Osteoblast (primary cell): ENCODE data around the gene LILRA2. TPM values are rescaled to one million over a fixed set of nuclear protein-coding genes. Genes with fewer than 3 reads are reported as not detected.

Experiments
- DNase-seq: peaks from one replicate; pipeline ENCODE4 v3.0.0; 2011; ENCODE audit warnings: low spot score, mixed read lengths; ENCODE audit not compliant: insufficient read length; ENCODE audit errors: missing footprints
- H2AFZ ChIP-seq: 2 replicates; pipeline ENCODE4 v1.6.0; 2011; ENCODE audit warnings: mild to moderate bottlenecking, low read length
- H3K27ac ChIP-seq: 2 replicates; pipeline ENCODE4 v1.5.1; 2011; ENCODE audit warnings: mild to moderate bottlenecking, low read depth, low read length, moderate library complexity
- H3K27me3 ChIP-seq: 2 replicates; pipeline ENCODE4 v1.6.0; 2012; ENCODE audit warnings: mild to moderate bottlenecking, control low read depth, inconsistent platforms, low read length, moderate library complexity; ENCODE audit not compliant: insufficient read depth
- H3K36me3 ChIP-seq: 2 replicates; pipeline ENCODE4 v1.5.1; 2011; ENCODE audit warnings: mild to moderate bottlenecking, low read length, control low read depth, moderate library complexity; ENCODE audit not compliant: insufficient read depth
- H3K4me1 ChIP-seq: 2 replicates; pipeline ENCODE4 v1.5.1; 2011; ENCODE audit warnings: mild to moderate bottlenecking, low read length, control low read depth, moderate library complexity; ENCODE audit not compliant: insufficient read depth
- H3K4me2 ChIP-seq: 2 replicates; pipeline ENCODE4 v1.6.0; 2011; ENCODE audit warnings: mild to moderate bottlenecking, low read length; ENCODE audit not compliant: insufficient read depth
- H3K4me3 ChIP-seq: fragments of 200-600 bp; sonication (generic); 3 replicates; pipeline ENCODE4 v1.5.1; 2012; ENCODE audit warnings: mild to moderate bottlenecking, low read length, inconsistent platforms; ENCODE audit not compliant: insufficient read depth
- H3K79me2 ChIP-seq: 2 replicates; pipeline ENCODE4 v1.6.0; 2012; ENCODE audit warnings: mild to moderate bottlenecking, low read length, control low read depth, inconsistent platforms; ENCODE audit not compliant: insufficient read depth
- H3K9me3 ChIP-seq: 2 replicates; pipeline ENCODE4 v1.5.1; 2011; ENCODE audit warnings: low read depth, low read length, control low read depth
- H4K20me1 ChIP-seq: 2 replicates; pipeline ENCODE4 v1.6.0; 2012; ENCODE audit warnings: mild to moderate bottlenecking, low read length, control low read depth; ENCODE audit not compliant: insufficient read depth
- CTCF ChIP-seq: IDR thresholded peaks from 2 replicates; pipeline ENCODE4 v1.5.1; 2011; ENCODE audit warnings: mild to moderate bottlenecking, low read depth, low read length, moderate library complexity; ENCODE audit errors: extremely low read depth
- total RNA-seq: library from RNA; depleted of rRNA; stranded (reverse); fragments of >200 nt; gene quantifications from 2 replicates; pipeline ENCODE4 v1.2.3, GENCODE V29; 2012

LILRA2 gene
- total RNA-seq, result not detected in 2 replicates

GRCh38 chr19:54573330-54573872 lies at the start of gene LILRA2:
LILRA2 (plus strand) TSS chr19:54573790; CDS start chr19:54573879, 89 bp downstream.
- DNase-seq, result no peak

GRCh38 chr19:54525636-54526035 lies 48.0 kb upstream of the LILRA2 start:
- H3K36me3 ChIP-seq, result no peaks in the 10 kb centered on the region
- H3K4me2 ChIP-seq, result no peak overlapping the region
- no peaks in the 10 kb centered on the region for H3K4me1 ChIP-seq
- H4K20me1 ChIP-seq, result no peaks in the 10 kb centered on the region
- H3K27me3 ChIP-seq, result no peaks in the 10 kb centered on the region
- TF ChIP-seq CTCF, result no peak
- H2AFZ ChIP-seq, result no peak overlapping the region
- H3K4me3 ChIP-seq, result no peak overlapping the region
- no peak overlapping the region for H3K27ac ChIP-seq
- no peaks in the 10 kb centered on the region for H3K9me3 ChIP-seq
- DNase-seq, result no peak
- H3K79me2 ChIP-seq, result no peaks in the 10 kb centered on the region

More at GRCh38 chr19:54573330-54573872, at the start of gene LILRA2:
- no peak within 1 kb of the TSS for H3K4me3 ChIP-seq
- no peak within 1 kb of the TSS for H3K4me2 ChIP-seq
- H3K27ac ChIP-seq, result no peak within 1 kb of the TSS
- no peak within 1 kb of the TSS for H2AFZ ChIP-seq
- no peaks in the 10 kb centered on the region for H3K36me3 ChIP-seq
- H3K27me3 ChIP-seq, result no peaks in the 10 kb centered on the region
- H3K79me2 ChIP-seq, result no peaks in the 10 kb centered on the region
- no peaks in the 10 kb centered on the region for H3K4me1 ChIP-seq
- no peaks in the 10 kb centered on the region for H3K9me3 ChIP-seq
- TF ChIP-seq CTCF, result no peak
- H4K20me1 ChIP-seq, result no peaks in the 10 kb centered on the region

GRCh38 chr19:54526972-54527371 lies 46.6 kb upstream of the LILRA2 start:
- H3K9me3 ChIP-seq, result no peaks in the 10 kb centered on the region
- no peaks in the 10 kb centered on the region for H4K20me1 ChIP-seq
- no peaks in the 10 kb centered on the region for H3K27me3 ChIP-seq
- DNase-seq, result no peak
- no peak overlapping the region for H3K27ac ChIP-seq
- H3K4me2 ChIP-seq, result no peak overlapping the region
- H3K4me3 ChIP-seq, result no peak overlapping the region
- H3K4me1 ChIP-seq, result no peaks in the 10 kb centered on the region
- TF ChIP-seq CTCF, result no peak
- no peaks in the 10 kb centered on the region for H3K79me2 ChIP-seq
- H3K36me3 ChIP-seq, result no peaks in the 10 kb centered on the region
- H2AFZ ChIP-seq, result no peak overlapping the region

- no peak overlapping the region for H3K4me3 ChIP-seq
- no peaks in the 10 kb centered on the region for H4K20me1 ChIP-seq
- no peaks in the 10 kb centered on the region for H3K36me3 ChIP-seq
- peaks cover 3% of the 10 kb centered on the region for H3K9me3 ChIP-seq
- no peak for TF ChIP-seq CTCF
- H3K4me1 ChIP-seq, result no peaks in the 10 kb centered on the region
- no peak overlapping the region for H2AFZ ChIP-seq
- no peak overlapping the region for H3K27ac ChIP-seq
- no peak overlapping the region for H3K4me2 ChIP-seq
- no peaks in the 10 kb centered on the region for H3K79me2 ChIP-seq
- no peaks in the 10 kb centered on the region for H3K27me3 ChIP-seq
- no peak for DNase-seq
These were observed 42.7 kb upstream of the LILRA2 start for GRCh38 chr19:54530866-54531265.
